ENCODE results near the gene PCSK4. TPM values are rescaled to one million over a fixed set of nuclear protein-coding genes. Genes with fewer than 3 reads are reported as not detected.

The PCSK4 gene
- total RNA-seq, 1 experiment from 2014 or later, result 11.1 TPM

GRCh38 chr19:1435378-1435989 is 54.7 kb downstream of the PCSK4 start:
- Histone ChIP-seq H4K20me1 (ENCODE audit: insufficient read depth) (peaks cover 3% of the 10 kb centered on the region; the same call in 1 of the 2 replicates), H3K27me3 (ENCODE audit: insufficient read depth, low read length) (no peaks in the 10 kb centered on the region), H3K9me3 (ENCODE audit: control insufficient read depth in 1 of 2, insufficient read depth in 1 of 2, low read depth in 1 of 2, low read length in 2 of 2) (no peaks in the 10 kb centered on the region), H3K4me2 (ENCODE audit: low read length) (no peak overlapping the region), H2AFZ (ENCODE audit: low read depth, low read length, poor library complexity, severe bottlenecking) (no peak overlapping the region), H3K79me2 (ENCODE audit: insufficient read depth, low read length) (peaks cover 37% of the 10 kb centered on the region), H3K4me3 (replicated peaks in 1 of 2; ENCODE audit: low read depth in 1 of 2, low read length in 2 of 2) (no peak overlapping the region), H3K4me1 (ENCODE audit: control insufficient read depth in 1 of 2, insufficient read depth in 2 of 2, low read length in 2 of 2) (peaks cover 14 to 32% of the 10 kb centered on the region in 2 experiments; a peak in 3 of 4 replicates), H3K9me2 (ENCODE audit: insufficient read depth) (no peaks in the 10 kb centered on the region), H3K9ac (ENCODE audit: low read length) (no peak overlapping the region), H3K36me3 (ENCODE audit: control insufficient read depth in 1 of 2, insufficient read depth in 2 of 2, low read length in 2 of 2) (peaks cover 22 to 44% of the 10 kb centered on the region in 2 experiments), H3K27ac (ENCODE audit: low read depth, low read length) (no peak overlapping the region)
- ChIA-PET CTCF (no interaction called here), POLR2A (no interaction called here), RAD21 (ENCODE audit: low non-redundant PET in 1 of 2, low total read pairs in 2 of 2, uncharacterized antibody in 2 of 2, unreplicated experiment in 2 of 2) (no interaction called here)
- DNase-seq (ENCODE audit: low read depth, low spot score) (no peak), ATAC-seq (no peak)
- intact Hi-C loops (cut with micrococcal nuclease), result no loop called here
- BruUV-seq (replicated peaks), result no TSS peak
- TF ChIP-seq ZNF274 (IDR thresholded peaks at IDR 0.05; ENCODE audit: low read depth, low read length) (no peak), EZH2phosphoT487 (IDR thresholded peaks at IDR 0.05; ENCODE audit: borderline replicate concordance) (no peak), MAX (IDR thresholded peaks at IDR 0.05) (no peak), SIN3A (IDR thresholded peaks at IDR 0.05; ENCODE audit: low read depth) (no peak), POLR2AphosphoS5 (IDR thresholded peaks at IDR 0.05; ENCODE audit: low read depth, low read length) (no peak), YY1 (IDR thresholded peaks at IDR 0.05; ENCODE audit: extremely low read depth, insufficient replicate concordance, low read depth, low read length) (no peak), FOSL1 (IDR thresholded peaks at IDR 0.05; ENCODE audit: low read depth) (no peak), SP1 (IDR thresholded peaks at IDR 0.05; ENCODE audit: low read depth) (no peak), CBX3 (IDR thresholded peaks at IDR 0.05; ENCODE audit: low read depth) (no peak), ZBTB33 (IDR thresholded peaks at IDR 0.05; ENCODE audit: extremely low read depth, insufficient replicate concordance, low read length) (no peak), RAD21 (IDR thresholded peaks at IDR 0.05; ENCODE audit: low read depth) (no peak), ELF1 (IDR thresholded peaks at IDR 0.05; ENCODE audit: borderline replicate concordance, low read depth) (no peak), CEBPB (IDR thresholded peaks at IDR 0.05; ENCODE audit: low read depth) (no peak), JUND (IDR thresholded peaks at IDR 0.05) (no peak), EZH2 (IDR thresholded peaks at IDR 0.05) (no peak), SRF (IDR thresholded peaks at IDR 0.05; ENCODE audit: low read depth) (no peak)
- TF ChIP-seq, protein P1, sequence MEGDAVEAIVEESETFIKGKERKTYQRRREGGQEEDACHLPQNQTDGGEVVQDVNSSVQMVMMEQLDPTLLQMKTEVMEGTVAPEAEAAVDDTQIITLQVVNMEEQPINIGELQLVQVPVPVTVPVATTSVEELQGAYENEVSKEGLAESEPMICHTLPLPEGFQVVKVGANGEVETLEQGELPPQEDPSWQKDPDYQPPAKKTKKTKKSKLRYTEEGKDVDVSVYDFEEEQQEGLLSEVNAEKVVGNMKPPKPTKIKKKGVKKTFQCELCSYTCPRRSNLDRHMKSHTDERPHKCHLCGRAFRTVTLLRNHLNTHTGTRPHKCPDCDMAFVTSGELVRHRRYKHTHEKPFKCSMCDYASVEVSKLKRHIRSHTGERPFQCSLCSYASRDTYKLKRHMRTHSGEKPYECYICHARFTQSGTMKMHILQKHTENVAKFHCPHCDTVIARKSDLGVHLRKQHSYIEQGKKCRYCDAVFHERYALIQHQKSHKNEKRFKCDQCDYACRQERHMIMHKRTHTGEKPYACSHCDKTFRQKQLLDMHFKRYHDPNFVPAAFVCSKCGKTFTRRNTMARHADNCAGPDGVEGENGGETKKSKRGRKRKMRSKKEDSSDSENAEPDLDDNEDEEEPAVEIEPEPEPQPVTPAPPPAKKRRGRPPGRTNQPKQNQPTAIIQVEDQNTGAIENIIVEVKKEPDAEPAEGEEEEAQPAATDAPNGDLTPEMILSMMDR (IDR thresholded peaks at IDR 0.05 in 2 of 3, conservative IDR thresholded peaks at IDR 0.05 in 1 of 3; ENCODE audit: borderline replicate concordance in 1 of 3, insufficient read depth in 1 of 3, low read depth in 2 of 3, low read length in 2 of 3), result no peak
- TF ChIP-seq, protein P2, sequence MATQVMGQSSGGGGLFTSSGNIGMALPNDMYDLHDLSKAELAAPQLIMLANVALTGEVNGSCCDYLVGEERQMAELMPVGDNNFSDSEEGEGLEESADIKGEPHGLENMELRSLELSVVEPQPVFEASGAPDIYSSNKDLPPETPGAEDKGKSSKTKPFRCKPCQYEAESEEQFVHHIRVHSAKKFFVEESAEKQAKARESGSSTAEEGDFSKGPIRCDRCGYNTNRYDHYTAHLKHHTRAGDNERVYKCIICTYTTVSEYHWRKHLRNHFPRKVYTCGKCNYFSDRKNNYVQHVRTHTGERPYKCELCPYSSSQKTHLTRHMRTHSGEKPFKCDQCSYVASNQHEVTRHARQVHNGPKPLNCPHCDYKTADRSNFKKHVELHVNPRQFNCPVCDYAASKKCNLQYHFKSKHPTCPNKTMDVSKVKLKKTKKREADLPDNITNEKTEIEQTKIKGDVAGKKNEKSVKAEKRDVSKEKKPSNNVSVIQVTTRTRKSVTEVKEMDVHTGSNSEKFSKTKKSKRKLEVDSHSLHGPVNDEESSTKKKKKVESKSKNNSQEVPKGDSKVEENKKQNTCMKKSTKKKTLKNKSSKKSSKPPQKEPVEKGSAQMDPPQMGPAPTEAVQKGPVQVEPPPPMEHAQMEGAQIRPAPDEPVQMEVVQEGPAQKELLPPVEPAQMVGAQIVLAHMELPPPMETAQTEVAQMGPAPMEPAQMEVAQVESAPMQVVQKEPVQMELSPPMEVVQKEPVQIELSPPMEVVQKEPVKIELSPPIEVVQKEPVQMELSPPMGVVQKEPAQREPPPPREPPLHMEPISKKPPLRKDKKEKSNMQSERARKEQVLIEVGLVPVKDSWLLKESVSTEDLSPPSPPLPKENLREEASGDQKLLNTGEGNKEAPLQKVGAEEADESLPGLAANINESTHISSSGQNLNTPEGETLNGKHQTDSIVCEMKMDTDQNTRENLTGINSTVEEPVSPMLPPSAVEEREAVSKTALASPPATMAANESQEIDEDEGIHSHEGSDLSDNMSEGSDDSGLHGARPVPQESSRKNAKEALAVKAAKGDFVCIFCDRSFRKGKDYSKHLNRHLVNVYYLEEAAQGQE (IDR thresholded peaks at IDR 0.05; ENCODE audit: low read depth), result no peak
